HEK293 (cell line): ENCODE data around the gene MICAL3.
"Not testable (repeated sequence)": the region's sequence is repeated elsewhere in the genome, so short reads cannot be mapped to it uniquely, and the experiment has no call there.

Experiments
- CTCF ChIA-PET: fragments of 350-600 bp; formaldehyde crosslinking; extraction: SDS; loops from one replicate; lab custom pipeline; 2021; ENCODE audit warnings: antibody characterized with exemption; lab: Yijun Ruan, JAX
- POLR2A ChIA-PET: fragments of 300-600 bp; formaldehyde crosslinking; extraction: SDS; loops from one replicate; lab custom pipeline; 2020; ENCODE audit warnings: antibody characterized with exemption, inconsistent platforms; lab: Yijun Ruan, JAX
- H3K27ac ChIP-seq: fragments of 200-500 bp; sonication (Bioruptor generic); 2 replicates; pipeline ENCODE4 v1.5.1; 2014; ENCODE audit warnings: low read depth, low read length, control low read depth, inconsistent platforms; ENCODE audit errors: extremely low read depth
- H3K36me3 ChIP-seq, 2 experiments: fragments of 200-500 bp in 1 of 2; sonication (Bioruptor generic) in 1 of 2; 1 replicate in 1 of 2; 2 replicates in 1 of 2; pipeline ENCODE4 v1.5.1; 2014 to 2017; ENCODE audit warnings: inconsistent platforms in 2 of 2, low read length in 2 of 2; ENCODE audit not compliant: control insufficient read depth in 2 of 2, insufficient read depth in 1 of 2
- H3K4me1 ChIP-seq: fragments of 200-500 bp; sonication (Bioruptor generic); 2 replicates; pipeline ENCODE4 v1.5.1; 2014; ENCODE audit warnings: mild to moderate bottlenecking, low read length, inconsistent platforms; ENCODE audit not compliant: control insufficient read depth, insufficient read depth
- H3K4me3 ChIP-seq: 2 replicates; pipeline ENCODE4 v1.5.1; 2011; ENCODE audit warnings: low read depth, mild to moderate bottlenecking, control low read depth, low read length, moderate library complexity
- H3K9me3 ChIP-seq: fragments of 200-500 bp; sonication (Bioruptor generic); 2 replicates; pipeline ENCODE4 v1.5.1; 2014; ENCODE audit warnings: low read depth, low read length, inconsistent platforms; ENCODE audit not compliant: control insufficient read depth, insufficient read depth
- CTCF ChIP-seq: fragments of 450-650 bp; formaldehyde crosslinking; IDR thresholded peaks from 2 replicates; pipeline ENCODE4 v1.5.1; 2016; ENCODE audit warnings: missing biosample characterization, missing genetic modification characterization
- EGR2 ChIP-seq: fragments of 450-650 bp; formaldehyde crosslinking; IDR thresholded peaks from 2 replicates; pipeline ENCODE4 v1.5.1; 2016; ENCODE audit warnings: low read depth, missing biosample characterization, missing genetic modification characterization
- GLI2 ChIP-seq: fragments of 450-650 bp; formaldehyde crosslinking; IDR thresholded peaks from 2 replicates; pipeline ENCODE4; 2017; ENCODE audit warnings: missing biosample characterization, missing genetic modification characterization, low read depth, borderline replicate concordance
- PBX3 ChIP-seq: sonication (generic); formaldehyde crosslinking; IDR thresholded peaks from 2 replicates; pipeline ENCODE4 v1.8.1; 2022; ENCODE audit warnings: mild to moderate bottlenecking, moderate library complexity, missing genetic modification reagents
- WT1 ChIP-seq: fragments of 450-650 bp; formaldehyde crosslinking; IDR thresholded peaks from 2 replicates; pipeline ENCODE4 v1.5.1; 2016; ENCODE audit warnings: missing biosample characterization, missing genetic modification characterization
- ZFHX2 ChIP-seq: fragments of 450-650 bp; formaldehyde crosslinking; conservative IDR thresholded peaks from 2 replicates; pipeline ENCODE4 v1.5.1; 2016; ENCODE audit warnings: missing biosample characterization, missing genetic modification characterization
- ZNF155 ChIP-seq: fragments of 450-650 bp; formaldehyde crosslinking; IDR thresholded peaks from 2 replicates; pipeline ENCODE4 v1.5.1; 2016; ENCODE audit warnings: missing biosample characterization, missing genetic modification characterization
- ZNF2 ChIP-seq: fragments of 450-650 bp; formaldehyde crosslinking; IDR thresholded peaks from 2 replicates; pipeline ENCODE4 v1.5.1; 2016; ENCODE audit warnings: missing biosample characterization, missing genetic modification characterization
- ZNF223 ChIP-seq: fragments of 450-650 bp; formaldehyde crosslinking; IDR thresholded peaks from 2 replicates; pipeline ENCODE4 v1.5.1; 2016; ENCODE audit warnings: missing biosample characterization, missing genetic modification characterization
- ZNF239 ChIP-seq: fragments of 450-650 bp; formaldehyde crosslinking; IDR thresholded peaks from 2 replicates; pipeline ENCODE4 v1.5.1; 2016; ENCODE audit warnings: missing biosample characterization, missing genetic modification characterization
- ZNF302 ChIP-seq: fragments of 450-650 bp; formaldehyde crosslinking; IDR thresholded peaks from 2 replicates; pipeline ENCODE4 v1.5.1; 2016; ENCODE audit warnings: missing biosample characterization, missing genetic modification characterization, low read depth
- ZNF433 ChIP-seq: fragments of 450-650 bp; formaldehyde crosslinking; IDR thresholded peaks from 2 replicates; pipeline ENCODE4 v1.5.1; 2016; ENCODE audit warnings: missing biosample characterization, missing genetic modification characterization, low read depth
- TF ChIP-seq, protein P1 (sequence below): fragments of 450-650 bp; formaldehyde crosslinking; IDR thresholded peaks from 2 replicates; pipeline ENCODE4 v1.5.1; 2016; ENCODE audit warnings: missing biosample characterization, missing genetic modification characterization
- TF ChIP-seq, protein P2 (sequence below): fragments of 450-650 bp; formaldehyde crosslinking; IDR thresholded peaks from 2 replicates; pipeline ENCODE4 v1.5.1; 2016; ENCODE audit warnings: missing biosample characterization, missing genetic modification characterization
- TF ChIP-seq, protein P3 (sequence below): fragments of 450-650 bp; formaldehyde crosslinking; IDR thresholded peaks from 2 replicates; pipeline ENCODE4 v1.5.1; 2016; ENCODE audit warnings: missing biosample characterization, missing genetic modification characterization

MICAL3 gene

GRCh38 chr22:18071968-18072310 is 47.6 kb upstream of the MICAL3 start:
- H3K4me3 ChIP-seq: no peak overlapping the region
- no peak overlapping the region for H3K27ac ChIP-seq
- TF ChIP-seq WT1 (no peak), ZNF155 (tag by site-specific recombination) (no peak), ZNF302 (no peak), ZNF433 (tag by site-specific recombination) (no peak), PBX3 (no peak), ZNF2 (tag by site-specific recombination) (no peak), ZNF239 (tag by site-specific recombination) (no peak), ZNF223 (tag by site-specific recombination) (no peak)
- TF ChIP-seq, protein P1, sequence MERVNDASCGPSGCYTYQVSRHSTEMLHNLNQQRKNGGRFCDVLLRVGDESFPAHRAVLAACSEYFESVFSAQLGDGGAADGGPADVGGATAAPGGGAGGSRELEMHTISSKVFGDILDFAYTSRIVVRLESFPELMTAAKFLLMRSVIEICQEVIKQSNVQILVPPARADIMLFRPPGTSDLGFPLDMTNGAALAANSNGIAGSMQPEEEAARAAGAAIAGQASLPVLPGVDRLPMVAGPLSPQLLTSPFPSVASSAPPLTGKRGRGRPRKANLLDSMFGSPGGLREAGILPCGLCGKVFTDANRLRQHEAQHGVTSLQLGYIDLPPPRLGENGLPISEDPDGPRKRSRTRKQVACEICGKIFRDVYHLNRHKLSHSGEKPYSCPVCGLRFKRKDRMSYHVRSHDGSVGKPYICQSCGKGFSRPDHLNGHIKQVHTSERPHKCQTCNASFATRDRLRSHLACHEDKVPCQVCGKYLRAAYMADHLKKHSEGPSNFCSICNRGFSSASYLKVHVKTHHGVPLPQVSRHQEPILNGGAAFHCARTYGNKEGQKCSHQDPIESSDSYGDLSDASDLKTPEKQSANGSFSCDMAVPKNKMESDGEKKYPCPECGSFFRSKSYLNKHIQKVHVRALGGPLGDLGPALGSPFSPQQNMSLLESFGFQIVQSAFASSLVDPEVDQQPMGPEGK (tag by site-specific recombination): no peak
- TF ChIP-seq, all 188 proteins: peak for 0
- Histone ChIP-seq H3K4me1 (no peaks in the 10 kb centered on the region), H3K9me3 (no peaks in the 10 kb centered on the region), H3K36me3 (no peaks in the 10 kb centered on the region)
- POLR2A ChIA-PET: no interaction called here
- CTCF ChIA-PET: interaction anchor here (0.6 to 8.8 kb wide), 9 partner anchors 8 to 513 kb away, joined by 3 to 279 read pairs (median 5); no protein-coding TSS in a partner anchor

- not testable (repeated sequence) for H3K4me3 ChIP-seq, H3K4me1 ChIP-seq, H3K27ac ChIP-seq, H3K36me3 ChIP-seq, H3K9me3 ChIP-seq
- CTCF ChIA-PET: interaction anchor here (0.6 to 8.8 kb wide), 12 partner anchors 8 to 762 kb away, joined by 3 to 279 read pairs (median 4); no protein-coding TSS in a partner anchor
- POLR2A ChIA-PET: interaction anchor here (0.6 kb wide), 1 partner anchor 195 kb away, joined by 3 read pairs; no protein-coding TSS in a partner anchor
Measured at GRCh38 chr22:18071307-18071967, 47.1 kb upstream of the MICAL3 start.

- H3K27ac ChIP-seq: no peak overlapping the region
- no peaks in the 10 kb centered on the region for H3K4me1 ChIP-seq
Measured at GRCh38 chr22:18070556-18071306, 46.4 kb upstream of the MICAL3 start.

More at GRCh38 chr22:18070556-18071306, 46.4 kb upstream of the MICAL3 start:
- Histone ChIP-seq H3K9me3 (no peaks in the 10 kb centered on the region), H3K4me3 (no peak overlapping the region), H3K36me3 (no peaks in the 10 kb centered on the region)
- ChIA-PET POLR2A (interaction anchor here (0.6 kb wide), 2 partner anchors 45 to 195 kb away, joined by 3 to 5 read pairs; no protein-coding TSS in a partner anchor), CTCF (interaction anchor here (0.6 to 8.8 kb wide), 9 partner anchors 7 to 761 kb away, joined by 3 to 279 read pairs (median 4); no protein-coding TSS in a partner anchor)
- TF ChIP-seq, protein P2, sequence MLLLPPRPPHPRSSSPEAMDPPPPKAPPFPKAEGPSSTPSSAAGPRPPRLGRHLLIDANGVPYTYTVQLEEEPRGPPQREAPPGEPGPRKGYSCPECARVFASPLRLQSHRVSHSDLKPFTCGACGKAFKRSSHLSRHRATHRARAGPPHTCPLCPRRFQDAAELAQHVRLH: 0 out of 2 replicates have a peak, but pooled peaks have one; percentile 48
- TF ChIP-seq ZFHX2 (tag by site-specific recombination) (0 out of 2 replicates have a peak, but pooled peaks have one; percentile 17), GLI2 (tag by site-specific recombination) (no peak), EGR2 (tag by site-specific recombination) (0 out of 2 replicates have a peak, but pooled peaks have one; percentile 31), CTCF (tag by site-specific recombination) (0 out of 2 replicates have a peak, but pooled peaks have one; percentile 26)
- TF ChIP-seq, protein P3, sequence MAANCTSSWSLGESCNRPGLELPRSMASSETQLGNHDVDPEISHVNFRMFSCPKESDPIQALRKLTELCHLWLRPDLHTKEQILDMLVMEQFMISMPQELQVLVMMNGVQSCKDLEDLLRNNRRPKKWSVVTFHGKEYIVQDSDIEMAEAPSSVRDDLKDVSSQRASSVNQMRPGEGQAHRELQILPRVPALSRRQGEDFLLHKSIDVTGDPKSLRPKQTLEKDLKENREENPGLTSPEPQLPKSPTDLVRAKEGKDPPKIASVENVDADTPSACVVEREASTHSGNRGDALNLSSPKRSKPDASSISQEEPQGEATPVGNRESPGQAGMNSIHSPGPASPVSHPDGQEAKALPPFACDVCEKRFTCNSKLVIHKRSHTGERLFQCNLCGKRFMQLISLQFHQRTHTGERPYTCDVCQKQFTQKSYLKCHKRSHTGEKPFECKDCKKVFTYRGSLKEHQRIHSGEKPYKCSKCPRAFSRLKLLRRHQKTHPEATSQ (tag by site-specific recombination): no peak
